ENCODE data around the gene LAMA2. TPM values are rescaled to one million over a fixed set of nuclear protein-coding genes. Genes with fewer than 3 reads are reported as not detected.

LAMA2 gene
- total and polyA plus RNA-seq, 2 donors (not counting 3 experiments of a cell fraction or from before 2014, with no cell fraction given) = 0.51 to 0.75 TPM

- no peak overlapping the region for H3K27ac ChIP-seq (ENCODE audit: insufficient read depth, low read depth, low read length)
- H3K4me2 ChIP-seq (ENCODE audit: insufficient read depth, low read length) = no peak overlapping the region
- no peaks in the 10 kb centered on the region for H3K36me3 ChIP-seq (ENCODE audit: control insufficient read depth in 2 of 2, extremely low read depth in 1 of 2, insufficient read depth in 2 of 2, low read length in 2 of 2)
- H4K20me1 ChIP-seq (replicated peaks; ENCODE audit: control insufficient read depth, extremely low read depth, insufficient read depth, low read length) = no peaks in the 10 kb centered on the region
- DNase-seq (ENCODE audit: low read depth, low spot score) (no peak), FAIRE-seq (no peak)
- no peaks in the 10 kb centered on the region for H3K79me2 ChIP-seq (ENCODE audit: control insufficient read depth, insufficient read depth, low read length)
- no peak overlapping the region for H3K4me3 ChIP-seq (replicated peaks in 1 of 3; ENCODE audit: insufficient read depth in 1 of 3, low read depth in 1 of 3, low read length in 3 of 3)
- no peak overlapping the region for H2AFZ ChIP-seq (ENCODE audit: low read depth, low read length)
- dilution Hi-C loops (cut with MboI; ENCODE audit: extremely low pct_ligation_motif_present, low sequenced_read_pairs) (no loop called here), intact Hi-C loops (cut with micrococcal nuclease) (no loop called here)
- H3K9ac ChIP-seq (replicated peaks; ENCODE audit: extremely low read depth, insufficient read depth, low read length) = no peak overlapping the region
- ChIA-PET CTCF (interaction anchor here (0.7 to 2.1 kb wide), 3 partner anchors 9 to 81 kb away, joined by 3 to 7 read pairs (median 3); no protein-coding TSS in a partner anchor), POLR2A (no interaction called here)
- peaks cover 11% of the 10 kb centered on the region for H3K4me1 ChIP-seq (ENCODE audit: control insufficient read depth, extremely low read depth, insufficient read depth, low read length)
- H3K9me3 ChIP-seq (replicated peaks; ENCODE audit: control insufficient read depth, insufficient read depth, low read length) = no peaks in the 10 kb centered on the region
- BruUV-seq (replicated peaks) = no TSS peak
- no peaks in the 10 kb centered on the region for H3K9me1 ChIP-seq (replicated peaks; ENCODE audit: control insufficient read depth, extremely low read depth, insufficient read depth, low read length)
- TF ChIP-seq FOS (IDR thresholded peaks at IDR 0.05; ENCODE audit: borderline replicate concordance, insufficient read depth, low read length) (no peak), EZH2 (IDR thresholded peaks at IDR 0.05; ENCODE audit: borderline replicate concordance, low read depth, low read length, severe bottlenecking) (no peak)
- no peaks in the 10 kb centered on the region for H3K27me3 ChIP-seq (ENCODE audit: control insufficient read depth in 2 of 2, insufficient read depth in 2 of 2, low read length in 2 of 2)
Measured at GRCh38 chr6:129130106-129130505, 247.2 kb downstream of the LAMA2 start.

- intact Hi-C loops (cut with micrococcal nuclease) (no loop called here), dilution Hi-C loops (cut with MboI; ENCODE audit: extremely low pct_ligation_motif_present, low sequenced_read_pairs) (no loop called here)
- POLR2A ChIA-PET = no interaction called here
- DNase-seq (ENCODE audit: low read depth, low spot score) (no peak), FAIRE-seq (no peak)
- Histone ChIP-seq H3K79me2 (ENCODE audit: control insufficient read depth, insufficient read depth, low read length) (no peaks in the 10 kb centered on the region), H3K36me3 (ENCODE audit: control insufficient read depth in 2 of 2, extremely low read depth in 1 of 2, insufficient read depth in 2 of 2, low read length in 2 of 2) (no peaks in the 10 kb centered on the region), H3K4me3 (replicated peaks in 1 of 3; ENCODE audit: insufficient read depth in 1 of 3, low read depth in 1 of 3, low read length in 3 of 3) (no peak overlapping the region), H3K27me3 (ENCODE audit: control insufficient read depth in 2 of 2, insufficient read depth in 2 of 2, low read length in 2 of 2) (no peaks in the 10 kb centered on the region), H4K20me1 (replicated peaks; ENCODE audit: control insufficient read depth, extremely low read depth, insufficient read depth, low read length) (no peaks in the 10 kb centered on the region), H3K9me1 (replicated peaks; ENCODE audit: control insufficient read depth, extremely low read depth, insufficient read depth, low read length) (no peaks in the 10 kb centered on the region), H3K9ac (replicated peaks; ENCODE audit: extremely low read depth, insufficient read depth, low read length) (no peak overlapping the region), H3K4me2 (ENCODE audit: insufficient read depth, low read length) (no peak overlapping the region), H3K9me3 (replicated peaks; ENCODE audit: control insufficient read depth, insufficient read depth, low read length) (no peaks in the 10 kb centered on the region), H3K4me1 (ENCODE audit: control insufficient read depth, extremely low read depth, insufficient read depth, low read length) (peaks cover 11% of the 10 kb centered on the region), H2AFZ (ENCODE audit: low read depth, low read length) (no peak overlapping the region), H3K27ac (ENCODE audit: insufficient read depth, low read depth, low read length) (no peak overlapping the region)
- CTCF ChIA-PET = interaction anchor here (1.1 to 2.1 kb wide), 2 partner anchors 11 to 15 kb away, joined by 3 to 7 read pairs; no protein-coding TSS in a partner anchor
- no TSS peak for BruUV-seq (replicated peaks)
- TF ChIP-seq EZH2 (IDR thresholded peaks at IDR 0.05; ENCODE audit: borderline replicate concordance, low read depth, low read length, severe bottlenecking) (no peak), JUN (IDR thresholded peaks at IDR 0.05; ENCODE audit: borderline replicate concordance, insufficient read depth, insufficient read length, low read depth) (no peak), CTCF (IDR thresholded peaks at IDR 0.05; ENCODE audit: extremely low read depth in 1 of 2, insufficient read depth in 1 of 2, low read depth in 1 of 2, low read length in 2 of 2) (no peak), POLR2AphosphoS5 (IDR thresholded peaks at IDR 0.05; ENCODE audit: insufficient read depth, low read depth, low read length) (no peak), MAX (IDR thresholded peaks at IDR 0.05; ENCODE audit: insufficient read depth, insufficient read length) (no peak), POLR2A (IDR thresholded peaks at IDR 0.05; ENCODE audit: low read depth, low read length) (no peak), MYC (IDR thresholded peaks at IDR 0.05; ENCODE audit: low read depth, low read length) (no peak), FOS (IDR thresholded peaks at IDR 0.05; ENCODE audit: borderline replicate concordance, insufficient read depth, low read length) (no peak), GATA2 (IDR thresholded peaks at IDR 0.05; ENCODE audit: insufficient read depth, insufficient read length, low read depth, low read length) (no peak)
Measured at GRCh38 chr6:129130959-129131681, 248.2 kb downstream of the LAMA2 start.

Measured in endothelial cell of umbilical vein (primary cell).